Measurements from ENCODE around the gene TES.
"Not testable (repeated sequence)": the region's sequence is repeated elsewhere in the genome, so short reads cannot be mapped to it uniquely, and the experiment has no call there.

TES gene, protein sequence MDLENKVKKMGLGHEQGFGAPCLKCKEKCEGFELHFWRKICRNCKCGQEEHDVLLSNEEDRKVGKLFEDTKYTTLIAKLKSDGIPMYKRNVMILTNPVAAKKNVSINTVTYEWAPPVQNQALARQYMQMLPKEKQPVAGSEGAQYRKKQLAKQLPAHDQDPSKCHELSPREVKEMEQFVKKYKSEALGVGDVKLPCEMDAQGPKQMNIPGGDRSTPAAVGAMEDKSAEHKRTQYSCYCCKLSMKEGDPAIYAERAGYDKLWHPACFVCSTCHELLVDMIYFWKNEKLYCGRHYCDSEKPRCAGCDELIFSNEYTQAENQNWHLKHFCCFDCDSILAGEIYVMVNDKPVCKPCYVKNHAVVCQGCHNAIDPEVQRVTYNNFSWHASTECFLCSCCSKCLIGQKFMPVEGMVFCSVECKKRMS

DNA sequence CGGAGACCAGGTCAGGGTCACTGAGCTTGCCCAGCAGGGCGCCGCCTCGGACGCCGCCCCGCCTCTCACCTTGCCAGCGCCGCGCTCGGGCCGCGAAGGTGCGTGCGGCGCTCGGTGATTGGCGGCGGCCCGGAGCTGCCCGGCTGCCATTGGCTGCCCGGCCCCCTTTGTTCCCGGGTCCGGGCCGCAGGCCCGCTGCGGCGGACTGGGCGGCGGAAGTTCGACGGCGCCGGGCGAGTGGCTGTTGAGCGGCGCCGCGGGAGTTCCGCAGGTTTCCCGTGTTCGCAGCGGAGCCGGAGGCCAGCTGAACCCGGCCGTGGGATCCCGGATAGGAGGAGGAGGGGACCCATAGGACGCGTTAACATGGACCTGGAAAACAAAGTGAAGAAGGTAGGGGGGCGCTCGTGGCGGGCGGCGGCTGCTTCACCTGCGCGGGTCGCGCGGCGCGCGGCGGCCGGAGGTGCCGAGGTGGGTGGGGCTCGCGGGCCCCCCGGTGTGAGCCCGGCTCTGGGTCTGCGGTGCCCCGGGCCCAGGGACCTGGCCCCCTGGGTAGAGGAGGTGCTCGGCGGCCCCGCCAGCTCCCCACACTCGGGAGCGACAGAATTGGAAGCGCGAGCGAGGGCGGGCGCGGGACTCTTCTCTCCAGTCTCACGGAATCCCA, at the start of gene TES:
TES (plus strand) TSS at position 195 of the 661 bp plus-strand sequence; CDS start at position 364, 169 bp downstream.
- peak; percentile 97 for DNase-seq

DNA sequence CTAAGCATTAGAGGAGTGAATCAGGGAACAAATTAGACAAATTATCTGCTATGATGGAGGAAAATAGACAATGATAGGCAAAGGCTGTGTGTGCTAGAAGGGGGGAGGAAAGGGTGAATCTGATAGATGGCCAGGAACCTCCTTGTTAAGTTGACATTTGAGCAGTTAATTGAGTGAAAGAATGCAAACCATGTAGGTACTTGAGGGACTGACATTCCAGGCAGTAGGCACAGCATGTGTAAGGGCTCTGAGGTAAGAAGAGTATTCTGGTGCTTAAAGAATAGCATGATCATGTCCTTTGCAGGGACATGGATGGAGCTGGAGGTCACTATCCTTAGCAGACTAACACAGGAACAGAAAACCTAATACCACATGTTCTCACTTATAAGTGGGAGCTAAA, 48.6 kb upstream of the TES start:
- DNase-seq, result peak; percentile 9

DNA sequence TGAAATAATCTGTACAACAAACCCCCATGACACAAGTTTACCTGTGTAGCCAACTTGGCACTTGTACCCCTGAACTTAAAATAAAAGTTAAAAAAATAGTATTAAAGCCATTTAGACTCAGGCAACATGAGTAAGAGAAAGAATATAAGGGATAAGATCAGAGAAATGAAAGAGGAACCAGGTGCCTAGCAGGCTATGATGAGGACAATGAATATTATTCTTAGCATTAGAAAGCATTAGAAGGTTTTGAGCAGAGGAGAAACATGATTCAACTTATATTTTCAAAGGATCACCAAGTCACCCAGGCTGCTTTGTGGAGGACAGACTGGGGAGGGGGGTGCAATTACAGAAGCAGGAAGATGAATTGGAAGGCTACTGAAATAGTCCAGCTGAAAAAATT, 48.1 kb upstream of the TES start:
- DNase-seq, result no peak

DNA sequence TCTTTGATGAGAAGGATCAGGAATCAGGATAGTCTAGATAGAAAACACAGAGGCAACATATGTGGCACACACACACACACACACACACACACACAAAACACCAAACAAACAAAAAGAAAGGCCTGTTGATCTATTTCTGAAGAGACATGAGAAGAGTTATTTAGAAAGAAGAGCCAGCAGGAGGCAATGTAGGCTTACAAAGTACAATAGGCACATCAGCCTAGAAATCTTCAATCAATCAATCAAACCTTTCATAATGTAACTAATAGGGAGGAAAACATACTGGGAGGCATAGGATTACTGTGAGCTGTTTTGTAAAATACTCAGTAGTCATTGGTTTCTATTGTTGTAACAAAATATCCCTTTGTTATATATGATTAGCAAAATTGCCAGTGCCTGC, 47.3 kb upstream of the TES start:
- peak; percentile 56 for DNase-seq

DNA sequence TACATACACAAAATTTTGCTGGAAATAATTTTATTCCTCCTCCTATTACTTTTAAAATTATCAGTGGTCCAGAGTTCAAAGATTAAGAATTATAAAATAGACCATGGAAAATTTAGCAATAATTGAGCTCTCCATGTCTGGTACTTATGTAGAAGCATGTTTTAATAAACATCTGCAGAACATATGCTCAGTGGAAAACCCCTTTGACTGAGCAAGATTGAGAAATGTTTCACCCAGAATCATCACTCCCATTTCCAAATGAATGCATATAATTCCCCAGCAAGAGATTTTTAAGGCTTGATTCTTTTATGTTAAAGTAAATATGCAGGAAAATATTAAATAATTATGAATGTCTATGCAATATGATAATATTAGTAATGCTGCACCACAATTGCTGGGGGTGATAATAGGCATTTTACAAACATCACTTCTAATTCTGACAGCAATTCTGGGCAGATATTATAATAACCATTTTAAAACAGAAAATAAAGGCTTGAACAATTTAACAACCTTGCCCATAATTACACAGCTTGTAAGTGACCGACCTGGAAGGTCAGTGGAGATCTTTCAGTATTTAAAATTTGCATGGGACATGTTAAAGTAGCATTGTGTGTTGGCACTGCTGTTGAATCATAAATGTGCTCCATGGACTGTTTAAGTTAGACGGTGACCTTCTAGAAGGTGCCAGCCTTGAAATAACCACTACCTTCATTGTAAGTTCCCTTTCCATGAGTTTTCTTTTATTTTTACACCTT, 45.6 kb upstream of the TES start:
- no peak for DNase-seq

DNA sequence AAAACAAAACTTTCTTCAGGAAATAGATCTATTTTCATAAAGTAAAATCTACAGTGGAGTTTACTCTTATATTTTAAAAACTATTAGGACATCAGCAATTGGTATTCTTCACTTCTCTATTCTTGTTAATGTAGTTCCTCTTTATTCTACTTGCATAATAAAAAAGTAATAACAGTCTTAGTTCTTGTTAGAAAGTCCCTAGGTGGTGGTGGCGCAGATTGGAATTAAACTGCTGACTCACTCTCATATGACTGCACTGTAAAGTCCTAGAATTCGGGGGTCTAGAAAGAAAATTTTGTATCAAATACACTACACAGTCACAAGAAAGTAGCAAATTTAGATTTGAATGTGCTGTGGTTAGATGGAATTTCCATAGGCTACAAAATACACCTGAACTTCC, 44.6 kb upstream of the TES start:
- DNase-seq, result no peak

DNA sequence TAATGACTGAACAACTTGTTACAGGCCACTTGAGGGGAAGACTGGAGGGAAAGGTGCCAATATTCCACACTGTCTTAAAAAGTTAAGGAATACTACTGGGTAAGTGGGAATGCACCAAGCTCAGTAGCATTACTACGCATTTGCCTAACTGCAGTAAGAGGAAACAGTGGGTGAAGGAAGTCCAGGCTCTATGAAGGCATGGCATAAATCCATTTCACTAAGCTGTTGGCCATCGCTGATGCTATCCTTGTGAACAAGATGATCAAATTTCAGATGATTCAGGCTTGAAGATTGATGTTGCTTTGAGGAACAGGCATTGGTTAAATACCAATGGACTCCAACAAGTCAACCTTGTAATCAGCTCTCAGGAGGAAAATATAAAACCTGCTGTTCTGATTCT, 44.2 kb upstream of the TES start:
- no peak for DNase-seq

DNA sequence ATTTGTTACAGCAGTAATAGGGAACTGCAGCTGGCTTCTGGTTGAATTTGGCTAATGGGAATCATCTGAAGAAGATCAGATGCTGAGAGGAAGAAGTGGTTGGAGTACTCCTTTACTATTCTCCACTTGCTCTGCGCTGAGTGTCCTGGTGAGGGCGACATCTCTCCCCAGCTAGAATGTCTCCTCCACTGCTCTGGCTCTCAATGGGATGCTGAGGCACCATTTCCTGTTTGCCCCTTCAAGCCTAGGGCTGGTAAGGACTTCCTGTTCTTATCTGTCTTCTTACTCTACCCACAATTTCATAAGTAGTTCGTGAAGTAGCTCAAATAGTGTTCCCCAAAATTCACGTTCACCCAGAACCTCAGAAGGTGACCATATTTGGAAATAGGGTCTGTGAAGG, 43.2 kb upstream of the TES start:
- DNase-seq, result peak; percentile 50

DNA sequence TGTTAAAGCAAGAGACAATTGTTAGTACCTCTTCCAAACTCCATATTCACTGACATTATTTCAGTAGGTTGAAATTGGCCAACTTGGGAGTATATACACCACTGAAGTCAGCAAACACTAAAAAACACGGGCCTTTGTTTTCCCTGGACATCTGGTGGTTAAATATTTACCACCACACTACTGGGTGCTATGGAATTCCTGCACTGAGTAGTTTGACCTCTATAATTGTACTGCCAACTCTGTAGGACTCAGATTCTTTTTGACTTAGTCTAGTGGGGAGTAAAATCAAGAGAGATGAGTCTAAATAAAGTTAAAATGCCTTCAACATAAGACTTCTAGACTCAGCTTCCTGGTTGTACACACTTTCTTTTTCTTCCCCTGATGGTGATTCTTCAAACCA, 41.3 kb upstream of the TES start:
- DNase-seq, result peak; percentile 81

DNA sequence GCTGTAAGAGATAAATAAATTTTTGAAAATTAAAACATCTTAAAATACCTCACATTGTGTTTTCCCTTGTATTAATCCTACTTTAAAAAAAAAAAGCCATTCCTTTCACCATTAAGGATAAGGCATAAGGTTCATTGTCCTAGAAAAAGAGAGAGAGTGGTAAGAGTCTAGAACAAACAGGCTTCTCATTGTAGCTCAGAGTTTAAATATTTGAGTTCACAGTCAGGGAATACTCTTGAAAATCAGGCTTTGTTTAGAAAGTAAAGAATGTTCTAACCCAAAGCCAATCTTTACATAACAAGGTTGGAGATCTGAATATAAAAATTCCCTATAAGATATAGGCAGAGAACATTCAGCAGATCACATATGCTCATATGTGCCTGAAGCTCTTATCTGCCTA, 40.2 kb upstream of the TES start:
- peak; percentile 63 for DNase-seq

DNA sequence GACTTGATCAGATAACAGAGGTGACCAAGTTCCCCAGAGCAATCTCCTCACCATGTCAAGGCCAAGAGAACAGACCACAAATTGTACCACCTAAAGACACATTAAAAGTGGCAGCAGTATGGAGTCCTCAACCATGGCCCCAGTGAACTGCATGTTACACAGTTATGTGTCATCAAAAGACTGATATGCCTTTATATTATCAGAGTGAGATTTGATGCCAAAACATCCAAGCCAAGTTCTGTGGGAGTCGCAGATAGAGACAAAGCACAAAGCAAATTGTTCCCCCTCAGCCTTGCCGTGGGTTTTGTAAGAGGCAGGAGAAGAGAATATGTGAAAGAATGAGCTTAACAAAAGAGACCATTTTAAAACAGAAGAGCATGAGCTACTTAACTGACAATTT, 39.2 kb upstream of the TES start:
- DNase-seq, result no peak

DNA sequence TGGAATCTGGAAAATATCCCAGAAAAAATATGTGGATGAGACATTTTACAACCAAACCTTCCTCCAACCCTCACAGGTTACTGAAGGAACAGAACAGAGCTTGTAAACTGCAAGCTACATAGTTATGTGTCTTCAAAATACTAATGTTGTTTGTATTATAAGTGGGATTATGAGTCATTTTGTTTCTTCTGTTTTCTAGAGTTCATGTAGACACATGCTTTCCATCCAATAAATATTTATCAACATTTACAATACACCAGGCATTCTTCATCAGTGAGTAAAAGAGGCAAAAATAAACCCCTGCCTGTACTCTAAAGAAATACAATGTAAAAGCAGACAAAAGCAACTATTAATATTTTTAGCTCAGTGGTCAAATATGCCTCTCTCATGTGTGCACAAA, 38.0 kb upstream of the TES start:
- no peak for DNase-seq

DNA sequence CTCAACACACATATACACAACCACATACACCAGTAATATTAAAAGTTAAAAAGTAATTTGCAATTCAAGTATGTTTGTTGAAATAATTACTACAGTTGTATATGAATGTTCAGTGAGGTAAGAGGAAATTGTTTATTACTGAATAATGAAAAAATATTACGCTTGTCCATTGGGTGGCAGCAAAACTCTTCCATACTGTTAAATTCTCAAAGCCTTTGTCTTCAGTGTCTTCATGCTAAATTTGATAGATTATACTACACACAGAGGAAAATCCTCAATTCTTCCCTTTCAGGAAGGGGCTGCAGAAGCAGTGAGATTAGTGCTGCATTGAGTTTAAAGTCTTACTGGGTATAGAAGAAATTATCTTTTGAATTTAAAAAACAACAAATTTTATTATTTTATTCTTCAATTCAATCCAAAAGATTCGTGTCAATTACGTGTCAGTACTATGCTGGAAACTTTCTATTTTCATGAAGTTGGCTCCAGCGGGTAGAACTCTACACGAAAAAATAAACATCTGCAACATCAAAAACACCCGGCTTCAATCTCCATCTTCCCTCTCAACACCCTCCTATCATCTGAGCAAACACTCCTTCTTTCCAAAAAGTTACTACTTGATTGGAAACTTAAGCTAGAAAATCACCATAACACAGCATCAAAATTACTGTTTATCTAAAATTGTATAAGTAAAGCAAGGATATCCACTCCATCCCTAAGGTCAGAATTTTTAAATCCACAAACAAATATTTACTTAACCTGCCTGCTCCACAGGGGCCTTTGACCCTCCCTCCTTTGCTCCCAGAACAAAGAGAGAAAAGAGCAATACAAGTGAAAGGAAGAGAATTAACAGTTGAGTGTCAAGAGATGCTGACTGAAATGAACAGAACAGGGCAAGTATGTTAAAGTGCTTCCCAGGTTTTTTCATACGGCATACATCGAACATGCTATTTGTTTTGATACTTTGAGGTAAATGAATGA, 37.0 kb upstream of the TES start:
- peak; percentile 80 for DNase-seq

DNA sequence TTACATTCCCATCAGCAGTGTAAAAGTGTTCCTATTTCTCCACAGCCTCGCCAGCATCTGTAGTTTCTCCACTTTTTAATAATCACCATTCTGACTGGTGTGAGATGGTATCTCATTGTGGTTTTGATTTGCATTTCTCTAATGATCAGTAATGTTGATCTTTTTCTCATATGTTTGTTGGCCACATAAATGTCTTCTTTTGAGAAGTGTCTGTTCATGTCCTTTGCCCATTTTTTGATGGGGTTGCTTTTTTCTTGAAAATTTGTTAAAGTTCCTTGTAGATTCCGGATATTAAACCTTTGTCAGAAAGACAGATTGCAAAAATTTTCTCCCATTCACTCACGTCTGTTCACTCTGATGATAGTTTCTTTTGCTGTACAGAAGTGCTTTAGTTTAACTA, 35.2 kb upstream of the TES start:
- DNase-seq, result not testable (repeated sequence)

DNA sequence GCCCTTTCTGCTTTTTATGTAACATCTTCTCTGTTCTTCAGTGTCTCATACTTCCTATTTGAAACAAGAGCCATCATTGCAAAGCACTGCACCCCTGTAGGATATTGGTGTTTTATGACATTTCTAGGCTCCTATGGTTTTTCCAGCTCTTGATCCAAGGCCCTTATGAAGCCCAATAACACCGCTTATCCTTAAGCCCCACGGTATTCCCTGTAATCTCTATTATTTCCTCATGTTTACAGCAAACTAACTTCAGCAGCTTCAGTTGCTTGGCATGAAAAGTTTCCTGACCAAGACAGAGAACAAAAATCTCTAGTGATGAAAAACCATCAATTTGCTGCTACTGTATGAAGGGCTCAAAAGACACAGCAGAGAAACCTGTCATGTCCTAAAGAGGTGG, 34.1 kb upstream of the TES start:
- no peak for DNase-seq

DNA sequence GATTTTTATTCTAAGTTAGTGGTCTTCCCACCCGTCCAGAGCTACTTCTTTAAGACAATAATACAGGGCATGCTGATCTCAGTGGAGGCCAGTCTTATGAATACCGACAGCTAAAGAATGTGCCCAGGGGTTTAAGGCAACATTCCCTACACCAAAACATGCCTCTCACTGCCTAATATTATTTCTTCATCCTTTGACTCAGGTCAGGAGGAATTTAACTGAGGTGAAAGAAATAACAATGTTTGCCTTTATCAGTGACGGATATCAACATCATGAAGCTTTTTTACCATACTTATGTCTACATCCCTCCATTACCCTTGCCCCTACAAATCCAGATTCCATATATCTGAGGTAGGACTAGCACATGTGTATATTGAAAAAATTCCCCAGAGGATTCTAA, 33.3 kb upstream of the TES start:
- no peak for DNase-seq

DNA sequence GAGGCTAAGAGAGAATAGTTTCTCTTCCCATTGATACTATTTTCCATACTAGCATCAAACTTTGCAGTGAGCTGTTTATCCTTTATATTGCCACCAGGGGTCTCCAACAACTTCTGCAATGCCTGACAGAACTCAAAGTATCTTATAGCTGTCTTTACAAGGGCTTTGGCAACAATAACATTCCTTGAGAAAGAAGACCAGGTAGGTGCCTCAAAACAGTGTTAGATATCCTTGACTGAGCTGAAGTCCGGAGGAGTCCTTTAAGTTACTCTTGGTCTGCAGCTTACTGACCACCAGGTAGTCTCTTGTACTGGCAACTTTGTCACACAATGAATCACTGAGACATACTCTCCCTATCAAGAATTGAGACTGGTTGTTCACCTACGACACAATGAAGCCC, 30.0 kb upstream of the TES start:
- peak; percentile 78 for DNase-seq

DNA sequence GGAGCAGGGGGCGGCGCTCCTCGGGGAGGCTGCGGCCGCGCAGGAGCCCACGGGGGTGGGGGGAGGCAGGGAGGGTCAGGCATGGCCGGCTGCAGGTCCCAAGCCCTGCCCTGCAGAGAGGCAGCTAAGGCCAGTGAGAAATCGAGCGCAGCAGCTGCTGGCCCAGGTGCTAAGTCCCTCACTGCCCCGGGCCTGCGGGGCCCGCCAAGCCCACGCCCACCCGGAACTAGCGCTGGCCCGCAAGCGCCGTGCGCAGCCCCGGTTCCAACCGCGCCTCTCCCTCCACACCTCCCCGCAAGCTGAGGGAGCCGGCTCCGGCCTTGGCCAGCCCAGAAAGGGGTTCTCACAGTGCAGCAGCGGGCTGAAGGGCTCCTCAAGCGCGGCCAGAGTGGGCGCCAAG, 28.3 kb upstream of the TES start:
- DNase-seq, result no peak

DNA sequence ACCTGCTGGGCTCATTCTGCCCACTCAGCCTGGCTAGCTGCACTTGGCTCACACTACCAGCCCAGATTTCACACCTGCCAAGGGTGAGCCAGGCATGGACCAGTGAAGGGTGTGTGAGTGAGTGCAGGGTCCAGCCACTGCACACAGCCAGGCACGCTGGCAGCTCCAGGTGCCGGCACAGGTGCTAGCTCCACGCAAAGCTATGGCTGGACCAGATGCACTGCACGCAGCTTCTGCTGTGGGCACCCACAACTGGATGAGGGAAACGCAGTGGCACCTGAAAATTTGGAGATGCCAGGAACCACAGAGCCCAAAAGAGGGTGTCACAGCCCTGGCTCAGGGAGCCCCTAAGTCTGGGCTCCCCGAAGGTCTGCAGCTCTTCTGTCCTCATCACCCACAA, 24.9 kb upstream of the TES start:
- DNase-seq, result no peak

DNA sequence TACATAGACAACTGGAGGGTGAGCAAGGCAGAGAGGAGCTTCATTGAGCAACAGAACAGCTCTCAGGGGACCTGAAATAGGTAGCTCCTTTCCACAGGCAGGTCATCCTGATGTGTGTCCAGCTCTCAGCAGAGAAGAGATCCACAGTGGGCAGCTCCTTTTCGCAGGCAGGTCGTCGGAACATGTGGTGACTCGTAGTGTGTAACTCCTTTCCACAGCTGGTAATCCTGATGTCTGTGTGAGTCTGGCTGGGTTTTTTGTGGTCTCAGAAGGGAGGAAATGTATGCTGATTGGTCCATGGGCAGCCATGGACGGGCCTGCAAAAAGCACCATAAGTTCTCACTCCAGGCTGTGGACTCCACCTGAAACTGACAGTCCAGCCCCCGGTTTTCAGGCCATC, 24.4 kb upstream of the TES start:
- no peak for DNase-seq

DNA sequence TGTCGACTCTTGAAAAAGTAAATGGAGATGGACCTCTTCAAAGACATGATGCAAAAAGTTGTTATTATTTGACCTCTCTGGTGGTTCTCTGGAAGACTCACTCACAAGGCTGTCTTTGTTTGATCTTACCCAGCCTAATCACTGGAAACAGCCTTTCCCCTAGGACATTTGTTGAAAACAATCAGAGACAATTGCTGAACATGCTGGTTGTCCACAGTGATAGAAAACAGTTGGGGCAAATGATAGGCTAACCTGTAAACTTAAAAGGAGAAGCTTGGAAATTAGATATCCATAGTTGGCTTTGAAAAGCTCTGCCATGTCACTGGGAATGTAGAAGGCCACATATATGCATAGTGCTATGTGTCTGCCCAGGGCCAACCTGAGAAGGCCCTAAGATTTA, 22.9 kb upstream of the TES start:
- DNase-seq, result no peak

DNA sequence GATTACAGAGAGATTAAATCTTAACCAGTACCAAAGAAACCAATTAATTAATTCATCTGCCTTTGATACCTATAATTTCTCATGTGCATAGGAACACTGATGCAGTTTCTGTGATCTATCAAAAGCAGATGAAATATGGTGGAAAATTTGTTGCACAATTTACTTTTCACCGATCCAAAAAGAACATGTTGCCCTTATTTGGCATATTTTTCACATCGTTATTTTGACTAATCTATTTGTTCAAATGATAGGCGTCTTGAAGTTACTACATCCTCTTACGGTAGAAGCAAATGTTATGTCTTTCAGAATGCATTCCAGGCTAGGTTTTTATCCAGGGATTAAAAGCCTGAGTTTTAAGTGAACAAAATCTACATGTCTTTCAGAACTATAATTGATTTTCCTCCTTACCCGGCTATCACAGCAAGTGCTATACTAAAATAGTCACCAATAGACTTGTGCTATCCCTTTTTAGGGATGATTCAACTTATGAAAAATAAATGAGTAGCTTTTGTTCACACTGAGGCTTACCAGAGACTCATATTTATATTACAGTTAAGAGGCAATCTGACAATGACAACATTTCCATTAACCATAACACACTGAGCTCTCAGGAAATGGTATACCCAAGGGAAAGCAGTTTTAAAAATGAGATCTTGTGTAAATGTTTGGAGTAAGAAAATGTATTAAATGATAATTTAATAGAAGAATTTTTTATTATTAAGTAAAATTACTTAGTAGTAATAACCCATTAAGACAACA, 16.8 kb upstream of the TES start:
- DNase-seq, result no peak

All from DMS53 (cell line).